SK-N-SH treated with all-trans-retinoic acid at 6 μM for 48 hours (cell line): ENCODE measurements around the gene PLA2G6.

ENCODE experiments used
- ATAC-seq: fragments of 200-7000 bp; cut with Tn5 transposase; 3 replicates; pipeline ENCODE4 v1.9.1; 2020; ENCODE audit warnings: mild to moderate bottlenecking, moderate library complexity
- ARNTL ChIP-seq: fragments of 450-650 bp; formaldehyde crosslinking; IDR thresholded peaks from 2 replicates; pipeline ENCODE4 v1.5.0; 2020; ENCODE audit warnings: low read depth, mild to moderate bottlenecking, moderate library complexity, borderline replicate concordance
- BACH2 ChIP-seq: fragments of 250-450 bp; sonication (Bioruptor Pico); IDR thresholded peaks from 2 replicates; pipeline ENCODE4 v1.9.0; 2021; ENCODE audit warnings: mild to moderate bottlenecking, borderline replicate concordance
- CREB5 ChIP-seq: fragments of 250-450 bp; sonication (Bioruptor Pico); IDR thresholded peaks from 2 replicates; pipeline ENCODE4 v1.5.1; 2020; ENCODE audit warnings: low read depth, mild to moderate bottlenecking, moderate library complexity
- CSDC2 ChIP-seq: fragments of 250-450 bp; sonication (Bioruptor Pico); IDR thresholded peaks from 2 replicates; pipeline ENCODE4 v1.5.0; 2020; ENCODE audit warnings: mild to moderate bottlenecking, moderate library complexity
- CSRNP3 ChIP-seq: fragments of 250-450 bp; sonication (Bioruptor Pico); IDR thresholded peaks from 2 replicates; pipeline ENCODE4 v1.5.1; 2021; ENCODE audit warnings: mild to moderate bottlenecking, moderate library complexity
- ESRRG ChIP-seq: fragments of 250-450 bp; sonication (Bioruptor Pico); IDR thresholded peaks from 2 replicates; pipeline ENCODE4 v1.6.1; 2021; ENCODE audit warnings: mild to moderate bottlenecking
- GLIS3 ChIP-seq: fragments of 250-450 bp; sonication (Bioruptor Pico); IDR thresholded peaks from 2 replicates; pipeline ENCODE4 v1.5.0; 2020; ENCODE audit warnings: mild to moderate bottlenecking, moderate library complexity
- ISL1 ChIP-seq: fragments of 250-450 bp; sonication (Bioruptor Pico); IDR thresholded peaks from 2 replicates; pipeline ENCODE4 v2.1.2; 2022; ENCODE audit warnings: mild to moderate bottlenecking, moderate library complexity
- OSR1 ChIP-seq: fragments of 250-450 bp; sonication (Bioruptor Pico); IDR thresholded peaks from 2 replicates; pipeline ENCODE4 v1.8.0; 2022; ENCODE audit warnings: moderate library complexity, mild to moderate bottlenecking, inconsistent platforms
- PATZ1 ChIP-seq: fragments of 250-450 bp; sonication (Bioruptor Pico); IDR thresholded peaks from 2 replicates; pipeline ENCODE4 v1.8.0; 2020; ENCODE audit warnings: mild to moderate bottlenecking, moderate library complexity, borderline replicate concordance
- POU6F1 ChIP-seq: fragments of 250-450 bp; sonication (Bioruptor Pico); IDR thresholded peaks from 2 replicates; pipeline ENCODE4 v1.8.0; 2021; ENCODE audit warnings: low read depth, mild to moderate bottlenecking, moderate library complexity, borderline replicate concordance
- PPARA ChIP-seq: fragments of 250-450 bp; sonication (Bioruptor Pico); IDR thresholded peaks from 2 replicates; pipeline ENCODE4 v1.5.0; 2020; ENCODE audit warnings: mild to moderate bottlenecking, borderline replicate concordance
- RARB ChIP-seq: fragments of 250-450 bp; sonication (Bioruptor Pico); IDR thresholded peaks from 2 replicates; pipeline ENCODE4 v1.8.0; 2021; ENCODE audit warnings: mild to moderate bottlenecking, moderate library complexity
- SNAI2 ChIP-seq: fragments of 250-450 bp; sonication (Bioruptor Pico); IDR thresholded peaks from 2 replicates; pipeline ENCODE4 v1.5.0; 2020; ENCODE audit warnings: mild to moderate bottlenecking, moderate library complexity
- TCF4 ChIP-seq: fragments of 250-450 bp; sonication (Bioruptor Pico); IDR thresholded peaks from 2 replicates; pipeline ENCODE4 v1.8.0; 2021; ENCODE audit warnings: mild to moderate bottlenecking, moderate library complexity, borderline replicate concordance
- TOX ChIP-seq: fragments of 250-450 bp; sonication (Bioruptor Pico); IDR thresholded peaks from 2 replicates; pipeline ENCODE4 v1.8.0; 2021; ENCODE audit warnings: mild to moderate bottlenecking, moderate library complexity, borderline replicate concordance
- TSHZ2 ChIP-seq: fragments of 250-450 bp; sonication (Bioruptor Pico); IDR thresholded peaks from 2 replicates; pipeline ENCODE4 v1.5.0; 2020; ENCODE audit warnings: mild to moderate bottlenecking, moderate library complexity
- ZC3H10 ChIP-seq: fragments of 250-450 bp; sonication (Bioruptor Pico); IDR thresholded peaks from 2 replicates; pipeline ENCODE4 v1.5.1; 2021; ENCODE audit warnings: mild to moderate bottlenecking, moderate library complexity
- ZFP3 ChIP-seq: fragments of 250-450 bp; sonication (Bioruptor Pico); IDR thresholded peaks from 2 replicates; pipeline ENCODE4 v1.5.0; 2020; ENCODE audit warnings: mild to moderate bottlenecking, moderate library complexity
- ZFP30 ChIP-seq: fragments of 450-650 bp; formaldehyde crosslinking; IDR thresholded peaks from 2 replicates; pipeline ENCODE4 v1.5.0; 2022; ENCODE audit warnings: mild to moderate bottlenecking, moderate library complexity
- ZNF565 ChIP-seq: fragments of 450-650 bp; formaldehyde crosslinking; conservative IDR thresholded peaks from 2 replicates; pipeline ENCODE4 v1.5.0; 2020; ENCODE audit warnings: low read depth, mild to moderate bottlenecking, moderate library complexity
- ZNF70 ChIP-seq: fragments of 450-650 bp; formaldehyde crosslinking; IDR thresholded peaks from 2 replicates; pipeline ENCODE4 v1.5.0; 2020; ENCODE audit warnings: mild to moderate bottlenecking, moderate library complexity
- ZNF8 ChIP-seq: fragments of 450-650 bp; formaldehyde crosslinking; IDR thresholded peaks from 2 replicates; pipeline ENCODE4 v1.5.0; 2020; ENCODE audit warnings: mild to moderate bottlenecking, moderate library complexity

PLA2G6 gene

GRCh38 chr22:38083931-38084631, 97.5 kb downstream of the PLA2G6 start, which contains the start of gene SLC16A8:
TSS of gene SLC16A8 (minus strand) at chr22:38084184. CDS start at chr22:38082873, 1,311 bp downstream.
- TF ChIP-seq POU6F1 (CRISPR knock-in tag) (no peak), CSRNP3 (CRISPR knock-in tag) (no peak), ARNTL (CRISPR knock-in tag) (no peak), BACH2 (CRISPR knock-in tag) (no peak), TOX (CRISPR knock-in tag) (no peak), PPARA (CRISPR knock-in tag) (no peak), ZNF70 (no peak), RARB (CRISPR knock-in tag) (no peak), GLIS3 (CRISPR knock-in tag) (no peak), TCF4 (CRISPR knock-in tag) (no peak), ZC3H10 (no peak), TSHZ2 (no peak), ISL1 (CRISPR knock-in tag) (no peak), ZNF8 (CRISPR knock-in tag) (no peak)
- no peak for ATAC-seq

GRCh38 chr22:38082986-38083710, 98.5 kb downstream of the PLA2G6 start:
- TF ChIP-seq ZFP3 (no peak), OSR1 (CRISPR knock-in tag) (no peak), BACH2 (CRISPR knock-in tag) (no peak), ZC3H10 (no peak), ZNF8 (CRISPR knock-in tag) (no peak), PPARA (CRISPR knock-in tag) (no peak), CREB5 (no peak), CSDC2 (no peak), ZNF565 (no peak), RARB (CRISPR knock-in tag) (no peak), GLIS3 (CRISPR knock-in tag) (no peak), ARNTL (CRISPR knock-in tag) (no peak), ZFP30 (CRISPR knock-in tag) (no peak), ISL1 (CRISPR knock-in tag) (no peak), ESRRG (no peak), PATZ1 (CRISPR knock-in tag) (no peak), CSRNP3 (CRISPR knock-in tag) (no peak), SNAI2 (no peak), TCF4 (CRISPR knock-in tag) (no peak), TSHZ2 (no peak)
- ATAC-seq, result no peak
